Liver (tissue), 9 donors: Measurements from ENCODE around the gene LGR5. TPM values are rescaled to one million over a fixed set of nuclear protein-coding genes. Genes with fewer than 3 reads are reported as not detected.

Source experiments
- DNase-seq: peaks from one replicate; pipeline ENCODE4 v3.0.0-alpha.2; 2017; ENCODE audit warnings: low spot score
- H3K27ac ChIP-seq, 2 donors: one replicate each; pipeline ENCODE4 v1.7.0; 2013; ENCODE audit warnings: inconsistent platforms in 2 of 2, low read length in 2 of 2, control low read depth in 1 of 2, low read depth in 1 of 2, mild to moderate bottlenecking in 1 of 2
- H3K27me3 ChIP-seq, 4 donors: one replicate each; pipeline versions ENCODE4 v1.6.1 to v1.7.0; 2013; ENCODE audit warnings: low read length in 3 of 4, inconsistent platforms in 1 of 4, mild to moderate bottlenecking in 1 of 4, moderate library complexity in 1 of 4; ENCODE audit not compliant: control insufficient read depth in 4 of 4, insufficient read depth in 4 of 4
- H3K36me3 ChIP-seq, 4 donors: one replicate each; pipeline versions ENCODE4 v1.6.1 to v1.7.0; 2013; ENCODE audit warnings: low read length in 3 of 4, mild to moderate bottlenecking in 3 of 4, low read depth in 1 of 4, moderate library complexity in 1 of 4; ENCODE audit not compliant: control insufficient read depth in 4 of 4, insufficient read depth in 3 of 4
- H3K4me1 ChIP-seq, 4 donors: one replicate each; pipeline versions ENCODE4 v1.6.1 to v1.7.0; 2013; ENCODE audit warnings: low read length in 3 of 4, mild to moderate bottlenecking in 3 of 4, moderate library complexity in 1 of 4; ENCODE audit not compliant: control insufficient read depth in 4 of 4, insufficient read depth in 4 of 4
- H3K4me3 ChIP-seq, 3 donors: one replicate each; pipeline versions ENCODE4 v1.6.1 to v1.7.0; 2013; ENCODE audit warnings: low read length in 3 of 3, control low read depth in 1 of 3, low read depth in 1 of 3, mild to moderate bottlenecking in 1 of 3
- H3K9ac ChIP-seq, 2 donors: one replicate each; pipeline ENCODE4 v1.7.0; 2013; ENCODE audit warnings: low read length in 2 of 2, mild to moderate bottlenecking in 2 of 2, moderate library complexity in 2 of 2, control low read depth in 1 of 2, low read depth in 1 of 2
- H3K9me3 ChIP-seq, 4 donors: one replicate each; pipeline versions ENCODE4 v1.6.1 to v1.7.0; 2013; ENCODE audit warnings: low read length in 3 of 4; ENCODE audit not compliant: control insufficient read depth in 4 of 4
- EGR1 ChIP-seq, 2 donors: IDR thresholded peaks; 2 replicates each; pipeline ENCODE4 v1.6.1; 2016 to 2018; ENCODE audit warnings: antibody characterized with exemption in 2 of 2, low read depth in 2 of 2
- FOXA1 ChIP-seq: IDR thresholded peaks from 2 replicates; pipeline ENCODE4 v1.6.1; 2016; ENCODE audit warnings: antibody characterized with exemption
- FOXA2 ChIP-seq: IDR thresholded peaks from 2 replicates; pipeline ENCODE4 v1.6.1; 2016; ENCODE audit warnings: antibody characterized with exemption
- GABPA ChIP-seq, 2 donors: IDR thresholded peaks in 1 of 2; conservative IDR thresholded peaks in 1 of 2; 2 replicates each; pipeline ENCODE4 v1.6.1; 2016; ENCODE audit warnings: antibody characterized with exemption in 2 of 2, mild to moderate bottlenecking in 1 of 2, moderate library complexity in 1 of 2
- HNF4A ChIP-seq, 2 donors: conservative IDR thresholded peaks; 2 replicates each; pipeline ENCODE4 v1.6.1; 2016; ENCODE audit warnings: antibody characterized with exemption in 2 of 2, mild to moderate bottlenecking in 2 of 2
- HNF4G ChIP-seq: IDR thresholded peaks from 2 replicates; pipeline ENCODE4 v1.6.1; 2016; ENCODE audit warnings: antibody characterized with exemption
- JUND ChIP-seq, 2 donors: IDR thresholded peaks; 2 replicates each; pipeline ENCODE4 v1.6.1; 2016; ENCODE audit warnings: antibody characterized with exemption in 2 of 2
- NR2F2 ChIP-seq: IDR thresholded peaks from 2 replicates; pipeline ENCODE4 v1.6.1; 2016; ENCODE audit warnings: antibody characterized with exemption
- RAD21 ChIP-seq, 2 donors: IDR thresholded peaks; 2 replicates each; pipeline ENCODE4 v1.6.1; 2016; ENCODE audit warnings: antibody characterized with exemption in 2 of 2, mild to moderate bottlenecking in 2 of 2
- REST ChIP-seq: IDR thresholded peaks from 2 replicates; pipeline ENCODE4 v1.6.1; 2016; ENCODE audit warnings: antibody characterized with exemption, mild to moderate bottlenecking
- RXRA ChIP-seq, 2 donors: IDR thresholded peaks; 2 replicates each; pipeline ENCODE4 v1.6.1; 2017 to 2018; ENCODE audit warnings: antibody characterized with exemption in 2 of 2, mild to moderate bottlenecking in 1 of 2
- SP1 ChIP-seq: IDR thresholded peaks from 2 replicates; pipeline ENCODE4 v1.6.1; 2018; ENCODE audit warnings: antibody characterized with exemption, mild to moderate bottlenecking
- TAF1 ChIP-seq: conservative IDR thresholded peaks from 2 replicates; pipeline ENCODE4 v1.6.1; 2016; ENCODE audit warnings: antibody characterized with exemption, mild to moderate bottlenecking
- YY1 ChIP-seq: IDR thresholded peaks from 2 replicates; pipeline ENCODE4 v1.6.1; 2016; ENCODE audit warnings: antibody characterized with exemption, mild to moderate bottlenecking
- WGBS: extraction: QIAGEN DNeasy Blood & Tissue Kit; methylation state at CpG from one replicate; pipeline ENCODE4 v1.1.7; 2013; 5-methylcytosine and 5-hydroxymethylcytosine counted together
- polyA plus RNA-seq, 2 donors: library from polyadenylated mRNA; stranded (reverse) in 1 of 2; unstranded in 1 of 2; fragments of 200-250 nt in 1 of 2; fragments of >200 nt in 1 of 2; fragmentation: Nextera tagmentation in 1 of 2; extraction: Ambion mirVana in 1 of 2; gene quantifications; one replicate each; pipeline versions ENCODE4 v1.2.1 to v1.2.3, GENCODE V29; 2013 to 2015
- total RNA-seq, 2 donors: library from RNA; depleted of rRNA; stranded (reverse); fragments of >200 nt; gene quantifications; one replicate each; pipeline ENCODE4 v1.2.3, GENCODE V29; 2014
- TF ChIP-seq, protein P1 (sequence below): IDR thresholded peaks from 2 replicates; pipeline ENCODE4 v1.6.1; 2016; ENCODE audit warnings: antibody characterized with exemption
- TF ChIP-seq, protein P2 (sequence below): fragments of 150-350 bp; IDR thresholded peaks from 2 replicates; pipeline ENCODE4 v1.5.1; 2017; ENCODE audit warnings: improper control_type of control experiment, low read depth, low read length; ENCODE audit not compliant: missing input control
- TF ChIP-seq, protein P3 (sequence below): IDR thresholded peaks from 2 replicates; pipeline ENCODE4 v1.6.1; 2016; ENCODE audit warnings: antibody characterized with exemption
- donor health status: healthy.
- donor health status: healthy.
- donor health status: healthy.
- donor health status: healthy.
- donor health status: healthy.

Gene LGR5
- total and polyA plus RNA-seq, 4 donors: 0.17 to 0.99 (median 0.82) TPM

- H3K9me3 ChIP-seq: no peaks in the 10 kb centered on the region
- H3K36me3 ChIP-seq: peaks cover 12 to 87% (median 64%) of the 10 kb centered on the region in 4 donors
- H3K4me3 ChIP-seq: no peak overlapping the region
- no peaks in the 10 kb centered on the region for H3K4me1 ChIP-seq
- no peak overlapping the region for H3K9ac ChIP-seq
- TF ChIP-seq FOXA1: no peak
- no peak for TF ChIP-seq HNF4G
- TF ChIP-seq, protein P1, sequence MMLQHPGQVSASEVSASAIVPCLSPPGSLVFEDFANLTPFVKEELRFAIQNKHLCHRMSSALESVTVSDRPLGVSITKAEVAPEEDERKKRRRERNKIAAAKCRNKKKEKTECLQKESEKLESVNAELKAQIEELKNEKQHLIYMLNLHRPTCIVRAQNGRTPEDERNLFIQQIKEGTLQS: no peak
- TF ChIP-seq, protein P2, sequence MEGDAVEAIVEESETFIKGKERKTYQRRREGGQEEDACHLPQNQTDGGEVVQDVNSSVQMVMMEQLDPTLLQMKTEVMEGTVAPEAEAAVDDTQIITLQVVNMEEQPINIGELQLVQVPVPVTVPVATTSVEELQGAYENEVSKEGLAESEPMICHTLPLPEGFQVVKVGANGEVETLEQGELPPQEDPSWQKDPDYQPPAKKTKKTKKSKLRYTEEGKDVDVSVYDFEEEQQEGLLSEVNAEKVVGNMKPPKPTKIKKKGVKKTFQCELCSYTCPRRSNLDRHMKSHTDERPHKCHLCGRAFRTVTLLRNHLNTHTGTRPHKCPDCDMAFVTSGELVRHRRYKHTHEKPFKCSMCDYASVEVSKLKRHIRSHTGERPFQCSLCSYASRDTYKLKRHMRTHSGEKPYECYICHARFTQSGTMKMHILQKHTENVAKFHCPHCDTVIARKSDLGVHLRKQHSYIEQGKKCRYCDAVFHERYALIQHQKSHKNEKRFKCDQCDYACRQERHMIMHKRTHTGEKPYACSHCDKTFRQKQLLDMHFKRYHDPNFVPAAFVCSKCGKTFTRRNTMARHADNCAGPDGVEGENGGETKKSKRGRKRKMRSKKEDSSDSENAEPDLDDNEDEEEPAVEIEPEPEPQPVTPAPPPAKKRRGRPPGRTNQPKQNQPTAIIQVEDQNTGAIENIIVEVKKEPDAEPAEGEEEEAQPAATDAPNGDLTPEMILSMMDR: no peak
- no peak for TF ChIP-seq SP1
- TF ChIP-seq EGR1 (IDR thresholded peaks at IDR 0.05; ENCODE audit: low read depth in 2 of 2): no peak
- TF ChIP-seq HNF4A (conservative IDR thresholded peaks at IDR 0.05): no peak
- no peak overlapping the region for H3K27ac ChIP-seq
- no peaks in the 10 kb centered on the region for H3K27me3 ChIP-seq
- no peak for DNase-seq
- 97% methylated on average over 2 of the region's 2 CpGs for WGBS
Measured at GRCh38 chr12:71625476-71625875, 185.9 kb downstream of the LGR5 start.

DNA sequence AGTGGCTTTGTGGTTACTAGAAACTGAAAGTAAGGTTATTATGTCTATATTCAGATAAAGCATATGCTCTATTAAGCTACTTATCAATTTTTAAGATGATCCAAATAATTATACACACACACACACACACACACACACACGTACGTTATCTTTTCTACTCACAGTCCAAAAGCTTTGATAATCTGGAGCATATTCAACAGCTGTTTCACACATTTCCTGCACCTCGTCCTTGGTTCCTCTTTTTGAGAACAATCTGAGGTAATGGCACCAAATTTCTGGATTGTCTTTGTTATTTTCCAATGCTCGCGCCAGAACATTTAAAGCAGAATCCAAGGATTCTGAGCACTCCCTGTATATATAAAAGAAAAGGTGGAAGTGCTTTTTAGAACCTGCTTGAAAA, 186.5 kb downstream of the LGR5 start:
- H3K27me3 ChIP-seq: no peaks in the 10 kb centered on the region
- H3K9me3 ChIP-seq: no peaks in the 10 kb centered on the region
- H3K4me3 ChIP-seq: no peak overlapping the region
- H3K36me3 ChIP-seq: peaks cover 12 to 87% (median 65%) of the 10 kb centered on the region in 4 donors
- H3K9ac ChIP-seq: no peak overlapping the region
- DNase-seq: no peak
- TF ChIP-seq GABPA (IDR thresholded peaks at IDR 0.05 in 1 of 2, conservative IDR thresholded peaks at IDR 0.05 in 1 of 2) (no peak), HNF4G (no peak), REST (no peak), TAF1 (no peak), RAD21 (IDR thresholded peaks at IDR 0.05) (no peak), YY1 (no peak), RXRA (IDR thresholded peaks at IDR 0.05) (no peak), FOXA1 (no peak), EGR1 (IDR thresholded peaks at IDR 0.05; ENCODE audit: low read depth in 2 of 2) (no peak), NR2F2 (no peak), HNF4A (conservative IDR thresholded peaks at IDR 0.05) (no peak), SP1 (no peak), JUND (IDR thresholded peaks at IDR 0.05) (no peak), FOXA2 (no peak)
- TF ChIP-seq, protein P3, sequence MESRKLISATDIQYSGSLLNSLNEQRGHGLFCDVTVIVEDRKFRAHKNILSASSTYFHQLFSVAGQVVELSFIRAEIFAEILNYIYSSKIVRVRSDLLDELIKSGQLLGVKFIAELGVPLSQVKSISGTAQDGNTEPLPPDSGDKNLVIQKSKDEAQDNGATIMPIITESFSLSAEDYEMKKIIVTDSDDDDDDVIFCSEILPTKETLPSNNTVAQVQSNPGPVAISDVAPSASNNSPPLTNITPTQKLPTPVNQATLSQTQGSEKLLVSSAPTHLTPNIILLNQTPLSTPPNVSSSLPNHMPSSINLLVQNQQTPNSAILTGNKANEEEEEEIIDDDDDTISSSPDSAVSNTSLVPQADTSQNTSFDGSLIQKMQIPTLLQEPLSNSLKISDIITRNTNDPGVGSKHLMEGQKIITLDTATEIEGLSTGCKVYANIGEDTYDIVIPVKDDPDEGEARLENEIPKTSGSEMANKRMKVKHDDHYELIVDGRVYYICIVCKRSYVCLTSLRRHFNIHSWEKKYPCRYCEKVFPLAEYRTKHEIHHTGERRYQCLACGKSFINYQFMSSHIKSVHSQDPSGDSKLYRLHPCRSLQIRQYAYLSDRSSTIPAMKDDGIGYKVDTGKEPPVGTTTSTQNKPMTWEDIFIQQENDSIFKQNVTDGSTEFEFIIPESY: no peak
- TF ChIP-seq, protein P2: no peak
- TF ChIP-seq, protein P1: no peak
- no peak overlapping the region for H3K27ac ChIP-seq
- WGBS: 70% methylated on average over 5 of the region's 5 CpGs
- H3K4me1 ChIP-seq: no peaks in the 10 kb centered on the region
